ENCODE results near the gene TMEM126A. TPM values are rescaled to one million over a fixed set of nuclear protein-coding genes. Genes with fewer than 3 reads are reported as not detected.

Gene TMEM126A
- total RNA-seq, 4 donors from 2014 or later, result 7.9 to 16.3 (median 12.5) TPM

DNA sequence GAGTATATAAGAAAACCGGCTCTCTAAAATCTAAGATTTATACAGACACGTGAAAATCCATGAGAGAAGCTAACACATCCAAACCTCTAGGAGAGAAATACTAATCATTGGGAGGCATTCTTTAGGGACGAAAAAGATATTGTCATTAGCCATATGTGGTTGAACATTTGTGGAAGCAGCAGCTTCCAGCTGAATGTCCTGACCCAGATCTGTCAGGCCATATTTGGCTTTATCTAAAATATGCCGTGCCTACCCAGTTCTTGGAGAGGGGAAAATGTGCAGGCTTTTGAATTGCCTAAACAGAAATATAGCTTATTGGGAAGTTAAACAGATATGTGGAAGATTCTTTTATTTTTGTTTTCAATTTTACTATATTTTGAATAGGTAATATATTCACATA is 31.8 kb downstream of the TMEM126A start:
- Histone ChIP-seq H3K36me3 (no peaks in the 10 kb centered on the region), H3K27ac (no peak overlapping the region), H3K4me1 (peaks cover 0 to 6% of the 10 kb centered on the region in 2 donors), H3K4me3 (no peak overlapping the region), H3K9me3 (no peaks in the 10 kb centered on the region), H3K27me3 (no peaks in the 10 kb centered on the region)
- no peak for TF ChIP-seq POLR2A (IDR thresholded peaks at IDR 0.05)
- TF ChIP-seq, protein P1, sequence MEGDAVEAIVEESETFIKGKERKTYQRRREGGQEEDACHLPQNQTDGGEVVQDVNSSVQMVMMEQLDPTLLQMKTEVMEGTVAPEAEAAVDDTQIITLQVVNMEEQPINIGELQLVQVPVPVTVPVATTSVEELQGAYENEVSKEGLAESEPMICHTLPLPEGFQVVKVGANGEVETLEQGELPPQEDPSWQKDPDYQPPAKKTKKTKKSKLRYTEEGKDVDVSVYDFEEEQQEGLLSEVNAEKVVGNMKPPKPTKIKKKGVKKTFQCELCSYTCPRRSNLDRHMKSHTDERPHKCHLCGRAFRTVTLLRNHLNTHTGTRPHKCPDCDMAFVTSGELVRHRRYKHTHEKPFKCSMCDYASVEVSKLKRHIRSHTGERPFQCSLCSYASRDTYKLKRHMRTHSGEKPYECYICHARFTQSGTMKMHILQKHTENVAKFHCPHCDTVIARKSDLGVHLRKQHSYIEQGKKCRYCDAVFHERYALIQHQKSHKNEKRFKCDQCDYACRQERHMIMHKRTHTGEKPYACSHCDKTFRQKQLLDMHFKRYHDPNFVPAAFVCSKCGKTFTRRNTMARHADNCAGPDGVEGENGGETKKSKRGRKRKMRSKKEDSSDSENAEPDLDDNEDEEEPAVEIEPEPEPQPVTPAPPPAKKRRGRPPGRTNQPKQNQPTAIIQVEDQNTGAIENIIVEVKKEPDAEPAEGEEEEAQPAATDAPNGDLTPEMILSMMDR (IDR thresholded peaks at IDR 0.05), result no peak
- no peak for DNase-seq
- intact Hi-C loops (cut with DNase I; ENCODE audit: low total_unique reads), result no loop called here

- DNase-seq, result no peak
- Histone ChIP-seq H3K27me3 (no peaks in the 10 kb centered on the region), H3K27ac (no peak overlapping the region), H3K9me3 (no peaks in the 10 kb centered on the region), H3K4me3 (no peak overlapping the region), H3K4me1 (peaks cover 6% of the 10 kb centered on the region in 2 donors), H3K36me3 (no peaks in the 10 kb centered on the region)
- intact Hi-C loops (cut with DNase I; ENCODE audit: low total_unique reads), result no loop called here
- no peak for TF ChIP-seq POLR2A (IDR thresholded peaks at IDR 0.05)
Observed at GRCh38 chr11:85680897-85681296, 33.1 kb downstream of the TMEM126A start.

GRCh38 chr11:85682330-85683305 is 34.9 kb downstream of the TMEM126A start:
- peak overlapping the region; percentile 47 to 55 for H3K4me3 ChIP-seq
- peak; percentile 73 to 76 for DNase-seq
- peak overlapping the region; percentile 74 to 76 for H3K27ac ChIP-seq
- H3K36me3 ChIP-seq, result no peaks in the 10 kb centered on the region
- intact Hi-C loops (cut with DNase I; ENCODE audit: low total_unique reads), result no loop called here
- H3K27me3 ChIP-seq, result no peaks in the 10 kb centered on the region
- H3K4me1 ChIP-seq, result peaks cover 6% of the 10 kb centered on the region in 2 donors
- no peaks in the 10 kb centered on the region for H3K9me3 ChIP-seq
- peak in 1 of 2 donors; percentile 31 for TF ChIP-seq POLR2A (IDR thresholded peaks at IDR 0.05)
- TF ChIP-seq, protein P1 (IDR thresholded peaks at IDR 0.05), result no peak

GRCh38 chr11:85685125-85685819 is 37.5 kb downstream of the TMEM126A start:
- Histone ChIP-seq H3K9me3 (no peaks in the 10 kb centered on the region), H3K4me1 (peaks cover 6% of the 10 kb centered on the region in 2 donors), H3K27ac (peak overlapping the region; percentile 75 to 83), H3K27me3 (no peaks in the 10 kb centered on the region), H3K4me3 (peak overlapping the region; percentile 45 to 54), H3K36me3 (no peaks in the 10 kb centered on the region)
- peak; percentile 28 to 37 for DNase-seq
- intact Hi-C loops (cut with DNase I; ENCODE audit: low total_unique reads), result no loop called here
- TF ChIP-seq POLR2A (IDR thresholded peaks at IDR 0.05), result no peak
- TF ChIP-seq, protein P1 (IDR thresholded peaks at IDR 0.05), result no peak

DNA sequence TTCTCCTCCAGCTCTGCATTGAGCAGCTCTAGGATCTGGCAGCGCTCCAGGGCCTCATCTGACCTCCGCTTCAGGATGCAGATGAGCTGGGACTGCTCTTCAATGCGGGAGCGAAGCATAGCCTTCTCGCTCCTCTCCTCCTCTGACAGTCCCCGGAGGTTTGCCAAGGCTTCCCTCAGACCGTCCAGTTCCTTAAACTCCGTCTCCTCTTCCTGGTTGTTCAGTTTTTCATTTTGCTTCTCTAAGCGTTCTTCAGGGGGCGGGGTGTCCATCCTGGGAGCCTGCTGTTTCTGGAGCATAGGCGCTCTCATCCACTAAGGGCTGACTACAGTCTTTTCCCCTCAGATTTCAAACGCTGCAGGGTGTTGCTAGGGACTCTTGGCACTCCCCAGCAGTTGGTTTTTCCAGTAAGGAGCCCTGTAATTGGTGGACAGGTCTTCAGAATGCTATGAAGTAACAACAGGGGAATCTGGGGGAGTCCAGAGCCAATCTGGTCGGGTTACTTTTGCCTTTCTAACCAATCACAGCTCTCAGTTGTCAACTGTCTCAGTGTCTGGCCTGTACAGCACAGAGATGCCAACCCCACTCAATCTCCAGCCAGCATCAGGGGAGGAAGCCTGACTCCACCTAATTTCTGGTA is 38.2 kb downstream of the TMEM126A start, which contains the start of gene CCDC89:
CCDC89 (minus strand) TSS at position 376 of the 640 bp plus-strand sequence; CDS start at position 311, 65 bp downstream.
- intact Hi-C loops (cut with DNase I; ENCODE audit: low total_unique reads), result no loop called here
- DNase-seq, result peak; percentile 83 to 93
- no peaks in the 10 kb centered on the region for H3K9me3 ChIP-seq
- no peaks in the 10 kb centered on the region for H3K27me3 ChIP-seq
- H3K27ac ChIP-seq, result peak within 1 kb of the TSS; percentile 75 to 83
- peak within 1 kb of the TSS; percentile 45 to 54 for H3K4me3 ChIP-seq
- H3K36me3 ChIP-seq, result no peaks in the 10 kb centered on the region
- TF ChIP-seq POLR2A (IDR thresholded peaks at IDR 0.05), result peak in 1 of 2 donors; percentile 29
- TF ChIP-seq, protein P1 (IDR thresholded peaks at IDR 0.05), result no peak
- peaks cover 6% of the 10 kb centered on the region in 2 donors for H3K4me1 ChIP-seq

All from uterus (tissue), 4 donors.